KG1 (cell line): ENCODE measurements around the gene ZNF282.

Source experiments
- DNase-seq: peaks from one replicate; lab custom pipeline; 2025; lab: John Stamatoyannopoulos, UW

Gene ZNF282

DNA sequence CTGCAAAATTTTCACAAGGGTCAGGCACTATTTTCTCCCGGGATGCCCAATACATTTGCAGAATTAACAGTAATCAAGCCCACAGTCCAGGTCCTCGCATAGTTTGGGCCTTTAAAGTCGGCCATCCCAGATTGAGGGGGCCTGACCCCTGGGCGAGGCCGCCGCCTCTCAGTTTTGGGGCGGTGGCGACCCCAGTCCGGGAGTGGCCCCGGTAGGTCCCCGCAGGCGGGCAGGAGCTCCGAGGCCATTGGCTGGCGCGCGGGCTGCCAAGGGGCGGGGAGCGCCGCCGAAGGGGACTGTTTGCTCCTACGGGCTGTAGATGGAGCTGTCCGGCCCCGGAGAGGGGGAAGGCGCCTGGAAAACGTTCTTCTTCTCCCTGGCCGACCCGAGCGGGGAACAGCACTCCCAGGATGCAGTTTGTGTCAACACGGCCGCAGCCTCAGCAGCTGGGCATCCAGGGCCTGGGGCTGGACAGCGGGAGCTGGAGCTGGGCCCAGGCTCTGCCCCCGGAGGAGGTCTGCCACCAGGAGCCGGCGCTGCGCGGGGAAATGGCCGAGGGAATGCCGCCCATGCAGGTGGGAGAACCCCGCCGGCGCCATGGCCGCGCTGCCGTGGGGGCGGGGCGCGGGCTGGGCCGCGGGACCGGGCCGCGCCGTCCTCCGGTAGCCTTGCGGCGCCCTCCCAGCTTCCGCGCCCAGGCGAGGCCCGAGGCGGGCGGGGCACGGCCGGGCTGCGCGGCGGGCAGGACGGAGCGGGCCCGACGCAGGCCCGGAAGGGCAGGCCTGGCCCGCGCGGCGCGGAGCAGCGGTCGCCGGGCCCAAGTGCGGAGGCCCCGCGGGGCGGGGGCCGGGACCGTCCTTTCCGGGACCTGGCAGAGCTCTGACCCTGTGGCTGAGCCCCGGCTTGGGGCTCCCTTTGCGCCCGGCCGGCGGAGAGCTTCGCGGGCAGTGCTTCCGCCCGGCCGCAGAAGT, at the start of gene ZNF282:
Gene ZNF282, plus strand, starts transcription at position 367 of the 971 bp plus-strand sequence. Its CDS starts 44 bp downstream, at position 411.
- DNase-seq: peak; percentile 25

DNA sequence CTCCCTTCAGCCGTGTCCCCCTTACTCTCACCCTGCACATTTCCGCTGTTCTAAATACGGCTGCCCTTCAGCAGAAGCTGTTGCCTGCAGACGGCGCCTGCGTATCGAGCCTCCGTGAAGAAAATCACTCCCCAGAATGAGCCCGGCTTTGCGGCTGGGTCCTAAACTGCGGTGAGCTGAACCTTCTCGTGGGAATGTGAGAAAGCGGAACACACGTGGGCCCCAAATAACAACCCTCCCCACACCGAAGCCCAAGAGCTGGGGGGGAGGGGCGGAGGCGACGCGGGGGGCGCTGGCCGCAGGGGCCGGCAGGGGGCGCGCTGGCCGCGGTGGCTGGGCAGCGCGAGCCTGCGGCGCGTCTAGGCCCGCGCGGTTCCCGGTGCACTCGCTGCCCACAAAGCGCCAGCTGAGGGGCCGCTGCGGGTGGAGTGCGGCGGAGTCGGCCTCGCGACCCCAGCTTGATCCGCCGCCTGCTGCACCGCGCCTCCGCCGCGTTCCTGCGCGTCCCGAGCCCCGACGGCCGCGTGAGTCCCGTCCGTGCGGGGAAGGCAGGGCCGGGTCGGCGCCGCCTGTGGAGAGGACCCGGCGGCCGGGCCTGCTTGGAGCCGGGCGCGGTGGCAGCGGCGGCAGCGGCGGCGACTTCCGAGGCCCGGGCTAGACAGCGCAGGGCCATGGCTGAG, 48.1 kb upstream of the ZNF282 start, which contains the start of gene ZNF398:
Gene ZNF398, plus strand, starts transcription at position 382 of the 680 bp plus-strand sequence. Its CDS starts 290 bp downstream, at position 672.
- DNase-seq: peak; percentile 27

DNA sequence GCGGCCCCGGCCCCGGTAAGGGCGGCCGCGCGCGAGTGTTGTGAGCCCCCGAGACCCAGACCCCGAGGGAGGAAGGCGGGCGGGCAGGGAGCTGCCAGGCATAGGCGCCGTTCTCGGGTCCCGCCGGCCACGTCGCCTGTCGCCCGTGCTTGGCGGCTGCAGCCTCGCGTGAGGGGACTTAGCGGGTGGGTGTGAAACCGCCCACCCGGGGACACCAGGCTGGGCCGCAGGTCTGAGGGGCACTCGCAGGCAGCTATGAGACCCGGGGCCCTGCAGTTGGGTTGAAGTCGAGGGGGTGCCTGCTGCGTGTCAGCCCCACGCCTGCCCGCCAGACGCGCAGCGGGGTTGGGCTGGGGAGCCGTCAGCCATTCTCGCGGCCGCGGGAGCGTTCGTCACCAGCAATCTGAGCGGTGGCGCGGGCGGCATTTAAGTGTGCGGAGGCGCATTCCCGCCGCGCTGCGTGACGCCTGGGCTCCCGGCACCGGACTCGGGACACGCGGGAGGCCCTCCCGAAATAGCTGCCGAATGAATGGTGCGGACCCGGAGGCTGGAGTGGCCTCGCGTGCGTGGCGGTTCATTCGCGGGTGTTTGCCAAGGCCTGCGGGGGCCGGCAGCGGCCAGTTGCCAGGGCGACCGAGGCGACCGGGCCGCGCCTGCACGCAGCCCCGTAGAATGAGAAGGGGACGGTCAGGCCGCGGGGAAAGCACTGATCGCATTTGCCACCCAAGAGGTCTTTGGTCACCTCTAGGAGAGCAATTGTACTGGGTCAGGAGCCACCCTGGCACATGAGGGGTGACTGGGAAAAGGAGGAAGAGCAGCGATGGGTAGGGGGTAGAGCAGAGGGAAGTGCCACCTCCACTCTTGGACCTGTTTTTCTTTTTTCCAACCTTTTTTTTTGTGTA, 47.3 kb upstream of the ZNF282 start:
- DNase-seq: no peak

DNA sequence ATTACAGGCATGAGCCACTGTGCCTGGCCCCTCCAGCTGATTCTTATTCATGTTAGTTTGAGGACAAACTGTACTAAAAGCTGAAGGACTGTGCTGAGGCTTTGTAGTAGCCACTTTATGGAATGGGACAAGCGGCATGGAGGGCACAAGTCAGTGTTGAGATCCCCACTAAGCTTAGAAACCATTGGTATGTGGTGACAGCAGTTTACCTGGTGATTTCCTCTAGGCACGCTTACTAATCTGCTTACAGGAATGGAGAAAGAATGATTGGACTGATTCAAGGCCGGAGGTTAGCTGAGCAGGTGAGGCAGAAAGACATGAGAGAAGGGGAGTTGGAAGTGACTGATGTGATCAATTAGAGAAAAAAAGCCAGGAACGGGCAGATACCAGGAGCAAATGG, 44.4 kb upstream of the ZNF282 start:
- no peak for DNase-seq

DNA sequence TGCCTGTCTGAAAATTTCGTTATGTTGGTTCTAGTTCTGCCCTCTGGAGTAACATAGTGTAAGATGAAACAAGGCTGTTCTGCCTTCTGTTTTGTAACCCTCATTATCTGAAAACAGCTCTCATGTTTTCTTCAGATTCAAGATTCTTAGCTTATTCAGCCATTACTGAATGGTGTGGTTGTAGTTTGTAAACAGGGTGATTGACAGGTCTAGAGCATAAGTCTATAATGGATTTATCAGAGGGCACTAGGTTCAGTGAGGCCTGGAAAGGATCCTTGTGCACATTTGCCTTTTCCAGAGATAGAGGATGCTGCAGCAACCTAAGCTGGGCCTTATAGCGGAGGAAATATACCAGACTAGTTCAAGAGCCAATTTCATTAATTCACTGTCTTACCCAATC, 42.0 kb upstream of the ZNF282 start:
- no peak for DNase-seq

DNA sequence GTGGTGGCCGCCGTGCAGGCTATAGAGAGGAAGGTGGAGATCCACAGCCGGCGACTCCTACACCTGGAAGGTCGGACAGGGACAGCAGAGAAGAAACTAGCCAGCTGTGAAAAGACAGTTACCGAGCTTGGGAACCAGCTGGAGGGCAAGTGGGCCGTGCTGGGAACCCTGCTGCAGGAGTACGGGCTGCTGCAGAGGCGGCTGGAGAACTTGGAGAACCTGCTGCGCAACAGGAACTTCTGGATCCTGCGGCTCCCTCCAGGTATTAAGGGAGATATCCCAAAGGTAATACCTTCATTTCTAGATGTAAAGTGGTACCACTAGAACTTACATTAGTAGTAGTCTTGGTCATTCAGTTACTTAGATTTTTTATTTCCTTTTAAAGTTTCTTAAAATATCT, 41.3 kb upstream of the ZNF282 start:
- DNase-seq: no peak

DNA sequence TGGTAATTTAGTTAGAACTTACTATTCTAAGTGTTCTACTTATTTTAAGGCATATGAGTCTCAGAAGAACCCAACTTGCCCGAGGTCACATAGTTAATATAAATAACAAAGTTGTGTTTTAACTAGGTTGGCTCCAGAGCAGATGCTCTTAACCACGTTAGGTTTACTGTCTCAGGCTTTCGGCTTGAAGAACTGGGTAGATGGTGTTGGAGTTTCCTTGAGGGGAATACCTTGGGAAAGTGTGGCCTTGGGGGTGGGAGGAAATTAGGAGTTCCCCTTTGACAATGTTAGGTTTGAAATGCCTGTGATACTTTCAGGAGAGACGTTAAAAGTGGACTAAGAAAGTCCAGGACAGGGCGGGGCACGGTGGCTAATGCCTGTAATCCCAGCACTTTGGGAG, 38.4 kb upstream of the ZNF282 start:
- DNase-seq: no peak

DNA sequence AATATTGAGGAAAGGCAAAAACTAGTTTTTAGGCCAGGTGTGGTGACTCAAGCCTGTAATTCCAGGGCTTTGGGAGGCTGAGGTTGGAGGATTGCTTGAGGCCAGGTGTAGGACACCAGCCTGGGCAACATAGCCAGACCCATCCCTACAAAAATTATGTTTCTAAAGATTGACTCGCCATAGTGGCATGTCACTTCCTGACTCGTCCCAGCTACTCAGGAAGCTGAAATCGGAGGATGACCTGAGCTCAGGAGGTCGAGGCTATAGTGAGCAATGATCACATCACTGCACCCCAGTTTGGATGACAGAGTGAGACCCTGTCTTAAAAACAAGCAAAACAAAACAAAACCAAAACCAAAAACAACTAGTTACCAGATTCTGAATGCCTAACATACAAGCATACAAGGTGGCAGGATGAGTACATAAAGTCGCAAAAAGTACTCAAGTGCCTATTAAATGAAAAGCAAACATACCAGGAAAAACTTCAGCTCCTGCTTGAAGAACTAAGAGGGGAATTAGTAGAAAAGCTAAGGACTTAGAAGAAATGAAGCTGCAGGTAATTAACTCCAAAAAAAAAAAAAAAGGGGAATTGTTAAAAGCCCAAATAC, 34.0 kb upstream of the ZNF282 start:
- no peak for DNase-seq

DNA sequence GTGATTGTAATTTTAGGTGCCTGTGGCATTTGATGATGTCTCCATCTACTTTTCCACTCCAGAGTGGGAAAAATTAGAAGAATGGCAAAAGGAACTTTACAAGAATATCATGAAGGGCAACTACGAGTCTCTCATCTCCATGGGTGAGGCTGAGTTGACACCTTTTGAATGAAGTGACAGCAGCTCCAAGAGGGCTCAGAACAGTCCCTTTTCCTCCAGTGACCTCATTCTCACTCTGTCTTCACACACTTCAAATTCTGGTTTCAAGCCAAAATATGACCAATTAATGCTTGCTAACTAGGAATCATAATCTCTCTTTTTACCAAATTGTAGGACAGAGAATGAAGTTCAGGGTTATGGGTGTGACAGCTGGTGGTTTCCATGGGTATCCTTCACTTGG, 29.2 kb upstream of the ZNF282 start:
- no peak for DNase-seq

DNA sequence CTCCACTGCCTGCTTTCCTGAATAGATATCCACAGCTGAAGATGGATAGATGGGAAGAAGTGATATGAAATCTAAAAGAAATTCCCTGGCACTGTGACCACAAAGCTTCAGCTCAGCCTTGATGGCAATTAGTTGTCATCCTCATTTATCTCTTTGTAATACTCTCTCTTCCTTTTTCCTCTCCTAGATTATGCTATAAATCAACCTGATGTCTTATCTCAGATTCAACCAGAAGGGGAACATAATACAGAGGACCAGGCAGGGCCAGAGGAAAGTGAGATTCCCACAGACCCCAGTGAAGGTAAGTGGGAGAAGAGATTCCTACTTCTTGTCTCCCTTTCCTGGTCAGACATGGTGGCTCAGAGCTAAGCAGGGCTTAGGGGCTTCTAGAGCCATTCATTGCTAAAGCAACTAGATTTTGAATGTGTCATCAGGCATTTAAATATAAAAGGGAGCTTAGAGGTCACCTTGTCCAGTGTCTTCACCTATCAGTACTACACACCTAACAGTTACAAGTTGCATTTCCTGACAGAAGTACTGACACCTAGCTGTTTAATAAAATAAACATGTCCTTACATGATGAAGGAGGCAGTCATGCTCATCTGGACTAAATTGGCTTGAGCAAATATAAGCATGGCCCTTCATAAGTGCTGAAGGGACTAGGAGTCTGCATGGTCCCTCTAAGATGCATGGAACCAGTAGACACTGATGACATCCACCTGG, 28.6 kb upstream of the ZNF282 start:
- no peak for DNase-seq

DNA sequence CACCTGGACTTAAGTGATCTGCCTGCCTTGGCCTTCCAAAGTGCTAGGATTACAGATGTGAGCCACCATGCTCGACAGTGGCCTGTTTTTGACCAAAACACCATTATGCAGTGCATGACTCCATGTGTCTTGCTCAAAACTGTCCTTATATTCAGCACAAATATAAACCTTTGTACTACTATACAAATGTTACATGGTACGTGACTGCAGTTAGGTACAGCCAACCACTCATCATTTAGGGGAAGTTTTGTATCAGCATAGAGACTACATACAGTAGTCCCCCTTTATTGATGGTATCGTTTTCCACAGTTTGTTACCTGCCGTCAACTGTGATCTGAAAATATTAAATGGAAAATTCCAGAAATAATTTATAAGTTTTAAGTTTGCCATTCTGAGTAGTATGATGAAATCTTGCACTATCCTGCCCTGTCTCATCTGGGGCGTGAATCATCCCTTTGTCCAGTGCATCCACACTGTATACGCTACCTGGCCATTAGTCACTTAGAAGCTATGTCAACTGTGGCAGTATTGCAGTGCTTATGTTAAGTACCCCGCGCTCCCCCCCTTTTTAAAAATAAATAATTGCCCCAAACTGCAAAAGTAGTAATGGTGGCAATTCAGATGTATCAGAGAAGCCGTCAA, 23.3 kb upstream of the ZNF282 start:
- no peak for DNase-seq

DNA sequence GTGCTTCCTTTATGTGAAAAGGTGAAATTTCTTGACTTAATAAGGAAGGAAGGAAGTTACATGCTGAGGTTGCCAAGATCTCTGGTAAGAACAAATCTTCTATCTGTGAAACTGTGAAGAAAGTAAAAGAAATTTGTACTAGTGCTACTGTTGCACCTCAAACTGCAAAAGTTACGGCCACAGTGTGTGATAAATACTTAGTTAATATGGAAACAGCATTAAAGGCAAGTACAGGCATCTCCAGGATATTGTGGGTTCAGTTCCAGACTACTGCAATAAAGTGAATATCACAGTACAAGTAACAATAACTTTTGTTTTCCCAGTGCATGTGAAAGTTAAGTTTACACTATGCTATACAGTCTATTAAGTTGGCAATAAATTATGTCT, 22.8 kb upstream of the ZNF282 start:
- DNase-seq: no peak

DNA sequence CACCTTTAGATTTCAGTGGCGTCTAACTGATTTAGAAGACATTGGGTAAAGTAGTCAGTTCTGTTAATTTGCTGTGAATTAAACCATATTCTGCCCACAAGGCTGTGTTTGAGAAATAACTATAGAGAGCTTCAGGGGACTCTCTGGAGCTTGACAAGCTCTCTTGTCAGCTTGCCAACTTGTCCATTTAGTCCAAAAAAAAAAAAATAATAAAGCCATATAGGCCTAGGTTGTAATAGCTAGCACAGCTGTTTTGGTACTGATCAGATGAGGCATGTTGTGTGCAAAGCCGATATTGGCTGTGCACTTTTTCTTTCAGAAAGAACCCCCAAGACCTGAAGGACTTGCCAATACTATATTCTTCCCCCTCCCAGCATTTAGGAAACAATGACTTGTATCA, 20.2 kb upstream of the ZNF282 start:
- DNase-seq: no peak

DNA sequence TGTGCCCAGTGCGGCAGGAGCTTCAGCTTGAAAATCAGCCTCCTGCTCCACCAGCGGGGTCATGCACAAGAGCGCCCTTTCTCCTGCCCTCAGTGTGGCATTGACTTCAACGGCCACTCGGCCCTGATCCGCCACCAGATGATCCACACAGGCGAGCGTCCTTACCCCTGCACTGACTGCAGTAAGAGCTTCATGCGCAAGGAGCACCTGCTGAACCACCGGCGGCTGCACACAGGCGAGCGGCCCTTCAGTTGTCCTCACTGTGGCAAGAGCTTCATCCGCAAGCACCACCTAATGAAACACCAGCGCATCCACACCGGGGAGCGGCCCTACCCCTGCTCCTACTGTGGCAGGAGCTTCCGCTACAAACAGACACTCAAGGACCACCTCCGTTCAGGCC, 16.1 kb upstream of the ZNF282 start:
- DNase-seq: no peak

DNA sequence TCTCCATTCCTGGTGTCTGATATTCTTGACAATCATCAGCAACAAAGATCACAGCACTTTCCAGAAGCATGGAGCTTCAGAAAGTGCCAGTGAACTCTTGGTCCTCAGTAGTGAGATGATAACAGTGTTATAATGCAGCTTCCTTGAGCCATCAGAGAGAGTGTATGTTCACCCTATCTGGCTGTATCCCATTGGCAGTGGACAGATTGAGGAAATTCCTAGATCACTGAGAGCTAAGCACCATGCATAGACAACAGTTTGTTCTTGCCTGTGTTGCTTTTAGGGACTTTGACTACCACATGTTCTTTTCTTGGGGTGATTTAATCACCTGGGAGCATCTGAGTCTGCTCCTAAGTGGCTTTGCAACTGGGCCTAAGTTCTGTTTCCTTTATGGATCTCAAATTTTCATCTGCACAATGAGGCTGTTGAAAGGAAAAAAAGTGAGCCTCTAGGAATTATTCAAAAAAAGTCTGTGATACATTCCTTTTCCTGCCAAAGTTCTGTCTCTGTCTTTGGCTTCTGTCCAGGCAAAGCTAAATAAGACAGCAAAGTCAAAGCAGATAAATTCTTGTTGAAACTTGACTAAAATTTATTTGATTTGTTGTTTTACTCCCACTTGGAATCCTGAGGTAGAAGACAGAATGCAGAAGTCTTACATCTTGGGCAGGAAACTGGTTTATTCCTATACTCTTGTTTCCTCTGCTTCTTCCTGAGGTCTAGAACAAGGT, 14.5 kb upstream of the ZNF282 start:
- no peak for DNase-seq

DNA sequence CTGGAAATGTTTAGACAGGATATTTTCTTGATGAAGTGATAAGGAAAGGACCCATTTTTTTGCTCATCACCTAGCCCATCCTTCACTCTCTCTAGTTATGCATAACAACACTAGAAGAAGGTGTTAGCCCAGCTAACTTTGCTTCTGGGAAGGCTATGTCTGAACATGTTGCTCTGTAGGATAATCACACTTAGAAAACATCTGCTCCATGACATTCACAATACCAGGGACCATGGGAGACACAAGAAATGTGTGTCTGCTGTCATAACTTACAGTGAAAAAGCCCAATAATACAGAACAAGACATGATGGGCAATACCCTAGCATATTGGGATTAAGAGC, 13.9 kb upstream of the ZNF282 start:
- DNase-seq: no peak

DNA sequence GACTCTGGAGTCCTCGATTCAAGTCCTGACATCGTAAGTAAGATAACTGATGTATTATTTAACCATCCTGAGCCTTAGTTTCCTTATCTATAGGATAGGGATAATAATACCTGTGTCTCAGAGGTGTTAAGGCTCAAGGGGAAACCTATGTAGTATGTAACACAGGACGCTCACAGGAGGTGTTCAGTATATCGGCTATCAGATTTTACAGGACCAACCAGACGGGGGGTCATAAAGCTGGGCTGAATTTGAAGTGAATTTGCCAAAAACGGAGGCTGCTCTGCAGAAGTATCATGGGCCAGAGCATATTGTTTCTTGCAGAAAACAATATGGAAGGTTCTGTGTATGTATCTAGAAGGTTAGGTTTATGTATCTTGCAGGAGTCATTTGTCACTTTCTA, 11.1 kb upstream of the ZNF282 start:
- DNase-seq: no peak

DNA sequence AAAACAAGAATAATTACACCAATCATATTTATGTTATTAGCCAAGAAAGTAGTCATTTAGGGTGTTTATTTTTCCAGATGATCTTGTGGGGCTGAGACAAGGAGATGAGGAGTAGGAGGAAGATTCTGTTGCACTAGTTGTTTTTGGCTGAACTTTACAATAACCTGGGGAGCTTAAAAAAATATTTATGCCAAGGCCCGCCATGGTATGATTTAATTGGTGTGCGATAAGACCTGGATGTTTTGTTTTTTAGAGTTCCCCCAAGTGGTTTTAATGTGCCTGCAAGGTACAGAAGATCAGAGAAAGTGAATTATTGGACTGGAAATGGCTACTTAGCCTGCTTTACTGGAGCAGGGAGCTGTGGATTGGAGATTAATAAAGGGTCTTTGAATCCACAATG, 7.1 kb upstream of the ZNF282 start:
- no peak for DNase-seq

DNA sequence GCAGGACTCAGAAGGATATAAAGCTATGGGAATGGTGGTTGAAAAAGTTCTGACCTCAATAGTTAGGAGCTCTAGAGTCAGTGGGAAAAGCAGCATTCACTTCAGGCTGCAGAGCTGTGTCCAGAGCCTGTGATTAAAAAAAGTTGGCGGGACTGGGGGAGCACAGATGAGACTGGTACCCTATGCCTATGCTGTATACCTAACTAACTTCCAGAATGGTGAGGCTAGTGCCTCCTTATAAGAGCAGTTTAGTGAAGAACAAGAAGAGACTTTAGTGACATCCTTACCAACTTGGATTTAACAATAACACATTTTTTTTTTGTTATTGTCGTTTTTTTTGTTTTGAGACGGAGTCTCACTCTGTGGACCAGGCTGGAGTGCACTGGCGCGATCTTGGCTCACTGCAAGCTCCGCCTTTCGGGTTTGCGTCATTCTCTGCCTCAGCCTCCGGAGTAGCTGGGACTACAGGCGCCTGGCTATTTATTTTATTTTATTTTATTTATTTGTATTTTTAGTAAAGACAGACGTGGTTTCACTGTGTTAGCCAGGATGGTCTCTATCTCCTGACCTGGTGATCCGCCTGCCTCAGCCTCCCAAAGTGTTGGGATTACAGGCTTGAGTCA, 6.6 kb upstream of the ZNF282 start:
- DNase-seq: no peak

DNA sequence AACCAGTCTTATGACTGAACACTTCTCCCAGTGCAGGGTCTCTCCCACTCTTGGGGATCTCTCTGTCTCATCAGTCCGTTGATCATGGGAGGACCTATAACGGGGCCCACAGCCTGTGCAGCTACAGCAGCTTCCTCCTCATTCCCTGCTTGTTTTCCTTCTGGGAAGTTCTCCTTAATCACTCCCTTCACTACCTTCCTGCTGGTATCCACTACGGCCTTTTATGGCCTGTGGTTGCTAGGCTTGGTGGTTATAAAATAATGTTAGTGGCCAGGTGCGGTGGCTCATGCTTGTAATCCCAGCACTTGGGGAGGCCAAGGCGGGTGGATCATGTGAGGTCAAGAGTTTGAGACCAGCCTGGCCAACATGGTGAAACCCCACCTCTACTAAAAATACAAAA, 3.5 kb upstream of the ZNF282 start:
- DNase-seq: no peak
